GM12873 (cell line): ENCODE results near the gene RPS15A.

Experiments used
- TF ChIP-seq, protein P1 (sequence below): IDR thresholded peaks from 2 replicates; pipeline ENCODE4 v1.5.1; 2012; ENCODE audit warnings: low read depth, mild to moderate bottlenecking, moderate library complexity, low read length, control low read depth; ENCODE audit not compliant: insufficient read depth; ENCODE audit errors: missing control alignments

Gene RPS15A

GRCh38 chr16:18759598-18760520 is 30.3 kb downstream of the RPS15A start:
- TF ChIP-seq, protein P1, sequence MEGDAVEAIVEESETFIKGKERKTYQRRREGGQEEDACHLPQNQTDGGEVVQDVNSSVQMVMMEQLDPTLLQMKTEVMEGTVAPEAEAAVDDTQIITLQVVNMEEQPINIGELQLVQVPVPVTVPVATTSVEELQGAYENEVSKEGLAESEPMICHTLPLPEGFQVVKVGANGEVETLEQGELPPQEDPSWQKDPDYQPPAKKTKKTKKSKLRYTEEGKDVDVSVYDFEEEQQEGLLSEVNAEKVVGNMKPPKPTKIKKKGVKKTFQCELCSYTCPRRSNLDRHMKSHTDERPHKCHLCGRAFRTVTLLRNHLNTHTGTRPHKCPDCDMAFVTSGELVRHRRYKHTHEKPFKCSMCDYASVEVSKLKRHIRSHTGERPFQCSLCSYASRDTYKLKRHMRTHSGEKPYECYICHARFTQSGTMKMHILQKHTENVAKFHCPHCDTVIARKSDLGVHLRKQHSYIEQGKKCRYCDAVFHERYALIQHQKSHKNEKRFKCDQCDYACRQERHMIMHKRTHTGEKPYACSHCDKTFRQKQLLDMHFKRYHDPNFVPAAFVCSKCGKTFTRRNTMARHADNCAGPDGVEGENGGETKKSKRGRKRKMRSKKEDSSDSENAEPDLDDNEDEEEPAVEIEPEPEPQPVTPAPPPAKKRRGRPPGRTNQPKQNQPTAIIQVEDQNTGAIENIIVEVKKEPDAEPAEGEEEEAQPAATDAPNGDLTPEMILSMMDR: peak; percentile 53
